ENCODE measurements around the gene CREB3.

The CREB3 gene

GRCh38 chr9:35732185-35732799 is at the start of gene CREB3, which contains the start of gene TLN1:
TSS of gene CREB3 (plus strand) at chr9:35732666. CDS start at chr9:35732773, 107 bp downstream.
TSS of gene TLN1 (minus strand) at chr9:35732195. CDS start at chr9:35725694, 6,501 bp downstream.
- peak; percentile 95 for DNase-seq (ENCODE audit: low read depth)

- no peak for DNase-seq (ENCODE audit: low read depth)
These were observed 49.1 kb upstream of the CREB3 start for GRCh38 chr9:35683323-35683722.

- DNase-seq (ENCODE audit: low read depth): no peak
These were observed 47.5 kb upstream of the CREB3 start for GRCh38 chr9:35684921-35685320.

- DNase-seq (ENCODE audit: low read depth): no peak
These were observed 47.0 kb upstream of the CREB3 start for GRCh38 chr9:35685506-35685905.

- no peak for DNase-seq (ENCODE audit: low read depth)
These were observed 46.0 kb upstream of the CREB3 start for GRCh38 chr9:35686222-35687203.

- no peak for DNase-seq (ENCODE audit: low read depth)
These were observed 45.2 kb upstream of the CREB3 start for GRCh38 chr9:35687306-35687705.

- no peak for DNase-seq (ENCODE audit: low read depth)
These were observed 44.4 kb upstream of the CREB3 start for GRCh38 chr9:35687972-35688557.

GRCh38 chr9:35688558-35689541 is 43.6 kb upstream of the CREB3 start:
- no peak for DNase-seq (ENCODE audit: low read depth)

GRCh38 chr9:35689542-35690293 is 42.7 kb upstream of the CREB3 start, which contains the start of gene TPM2:
TSS of gene TPM2 (minus strand) at chr9:35689925. CDS start at chr9:35689817, 108 bp downstream.
- no peak for DNase-seq (ENCODE audit: low read depth)

GRCh38 chr9:35690294-35690613 is 42.2 kb upstream of the CREB3 start:
- DNase-seq (ENCODE audit: low read depth): no peak

- peak; percentile 15 for DNase-seq (ENCODE audit: low read depth)
These were observed 41.7 kb upstream of the CREB3 start for GRCh38 chr9:35690614-35691333.

- DNase-seq (ENCODE audit: low read depth): no peak
These were observed 41.2 kb upstream of the CREB3 start for GRCh38 chr9:35691334-35691650.

GRCh38 chr9:35691757-35692301 is 40.6 kb upstream of the CREB3 start:
- DNase-seq (ENCODE audit: low read depth): no peak

- no peak for DNase-seq (ENCODE audit: low read depth)
These were observed 36.5 kb upstream of the CREB3 start for GRCh38 chr9:35695943-35696401.

GRCh38 chr9:35696520-35697215 is 35.8 kb upstream of the CREB3 start:
- peak; percentile 44 for DNase-seq (ENCODE audit: low read depth)

GRCh38 chr9:35697486-35697885 is 35.0 kb upstream of the CREB3 start:
- DNase-seq (ENCODE audit: low read depth): no peak

GRCh38 chr9:35698231-35698630 is 34.2 kb upstream of the CREB3 start:
- no peak for DNase-seq (ENCODE audit: low read depth)

- DNase-seq (ENCODE audit: low read depth): no peak
These were observed 32.4 kb upstream of the CREB3 start for GRCh38 chr9:35700031-35700430.

GRCh38 chr9:35700942-35701341 is 31.5 kb upstream of the CREB3 start:
- no peak for DNase-seq (ENCODE audit: low read depth)

Measured in activated T-helper 9 cell treated with anti-CD3 and anti-CD28 coated beads, Interleukin-2, amount 50 U/mL, for 16 hours (primary cell).